GM12801 (cell line): Measurements from ENCODE around the gene CAV2.

Experiments used
- CTCF ChIP-seq: IDR thresholded peaks from one replicate; pipeline ENCODE4 v1.5.1; 2011; ENCODE audit warnings: control low read depth; ENCODE audit not compliant: insufficient read length; ENCODE audit errors: extremely low read depth

Gene CAV2, protein sequence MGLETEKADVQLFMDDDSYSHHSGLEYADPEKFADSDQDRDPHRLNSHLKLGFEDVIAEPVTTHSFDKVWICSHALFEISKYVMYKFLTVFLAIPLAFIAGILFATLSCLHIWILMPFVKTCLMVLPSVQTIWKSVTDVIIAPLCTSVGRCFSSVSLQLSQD

GRCh38 chr7:116499168-116500077 lies at the start of gene CAV2:
Gene CAV2, plus strand, starts transcription at chr7:116499738. Its CDS starts 44 bp downstream, at chr7:116499782.
- TF ChIP-seq CTCF: no peak

- no peak for TF ChIP-seq CTCF
Measured at GRCh38 chr7:116449950-116450349, 49.6 kb upstream of the CAV2 start.

DNA sequence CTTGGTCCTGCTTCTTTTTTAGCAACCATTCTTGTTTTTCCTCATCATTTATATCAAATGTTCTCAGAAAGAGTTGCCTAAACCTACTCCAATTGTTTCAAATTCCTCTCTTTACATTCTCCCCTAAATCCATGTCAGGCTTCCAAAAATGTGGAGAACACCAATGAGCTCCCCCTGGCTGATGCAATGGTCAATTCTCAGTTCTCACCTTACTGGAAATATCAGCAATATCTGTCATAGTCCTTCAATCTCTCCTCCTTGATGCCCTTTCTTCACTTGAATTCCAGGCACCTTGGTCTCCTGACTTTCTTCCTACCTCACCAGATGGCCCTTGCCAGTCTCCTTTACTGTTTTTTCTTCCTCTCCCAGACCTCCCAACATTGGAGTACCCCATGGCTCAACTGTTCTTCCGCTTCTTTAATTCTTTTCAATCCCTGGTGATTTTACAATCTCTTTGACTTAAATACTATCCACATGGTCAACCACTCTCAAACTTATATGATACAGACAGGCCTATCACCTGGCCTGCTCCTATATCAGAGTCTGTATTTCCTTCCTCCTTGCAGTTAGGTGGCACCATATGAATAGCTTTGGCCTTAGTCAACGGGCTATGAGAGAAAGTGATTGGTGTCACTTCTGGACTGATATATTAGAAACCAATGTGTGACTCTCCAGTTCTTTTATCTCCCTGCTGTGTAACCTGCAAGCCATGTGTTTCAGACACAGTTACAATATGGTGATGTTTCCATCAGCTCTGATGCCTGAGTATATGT lies 47.4 kb upstream of the CAV2 start:
- TF ChIP-seq CTCF: no peak

DNA sequence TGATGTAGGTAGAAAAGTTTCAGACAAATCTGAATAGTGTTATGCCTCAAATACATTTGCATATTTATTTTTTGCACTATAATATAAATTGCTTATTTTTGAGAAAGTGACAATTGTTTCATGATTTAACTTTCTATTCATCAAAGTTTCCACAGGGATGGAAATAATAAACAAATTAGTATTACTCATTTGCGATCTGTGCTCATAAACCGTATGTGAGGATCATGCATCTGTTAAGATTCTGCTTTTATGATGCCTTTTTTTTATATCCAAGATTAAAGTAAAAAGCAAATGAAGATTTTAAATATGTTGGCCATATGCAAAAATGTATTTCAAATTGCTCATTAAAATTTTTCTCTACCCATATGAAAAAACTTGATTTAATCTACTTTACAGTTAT lies 45.2 kb upstream of the CAV2 start:
- TF ChIP-seq CTCF: no peak

- TF ChIP-seq CTCF: no peak
Measured at GRCh38 chr7:116455009-116455408, 44.5 kb upstream of the CAV2 start.

DNA sequence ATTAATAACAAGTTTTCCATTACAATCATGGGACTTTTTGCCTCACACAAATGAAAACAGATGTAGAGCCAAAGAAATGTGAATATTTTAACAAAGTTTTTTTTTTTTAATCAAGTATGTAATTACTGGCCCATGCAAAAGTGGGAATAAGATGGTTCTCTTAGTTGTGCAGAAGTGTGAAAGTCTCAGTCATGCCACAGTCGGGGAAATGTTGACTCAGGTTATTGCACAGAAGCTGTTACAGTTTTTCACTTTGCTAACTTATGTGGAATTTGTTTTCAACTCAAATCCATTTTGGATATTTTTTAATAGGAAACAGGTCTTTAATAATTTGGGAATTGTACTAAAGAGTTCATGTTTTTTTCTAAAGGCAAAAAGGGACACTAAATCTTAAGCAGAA lies 44.0 kb upstream of the CAV2 start:
- TF ChIP-seq CTCF: no peak

GRCh38 chr7:116461500-116461899 lies 38.0 kb upstream of the CAV2 start:
- no peak for TF ChIP-seq CTCF
